Activated CD8-positive, alpha-beta memory T cell treated with anti-CD3 and anti-CD28 coated beads, Interleukin-2, amount 50 U/mL, for 1 hour (primary cell): ENCODE measurements around the gene YPEL2.
"Not testable (repeated sequence)": the region's sequence is repeated elsewhere in the genome, so short reads cannot be mapped to it uniquely, and the experiment has no call there.

Experiments used
- DNase-seq: peaks from one replicate; pipeline ENCODE4 v3.0.0-alpha.2; 2020; ENCODE audit errors: extremely low read depth

The YPEL2 gene

GRCh38 chr17:59377410-59377809 lies 46.0 kb downstream of the YPEL2 start:
- no peak for DNase-seq

GRCh38 chr17:59378675-59379074 lies 47.2 kb downstream of the YPEL2 start:
- no peak for DNase-seq

GRCh38 chr17:59380474-59380873 lies 49.0 kb downstream of the YPEL2 start:
- DNase-seq: no peak

GRCh38 chr17:59381716-59382570 lies 50.5 kb downstream of the YPEL2 start:
- no peak for DNase-seq

- no peak for DNase-seq
These were observed 52.4 kb downstream of the YPEL2 start for GRCh38 chr17:59383893-59384292.

GRCh38 chr17:59387351-59388068 lies 56.1 kb downstream of the YPEL2 start:
- no peak for DNase-seq

- no peak for DNase-seq
These were observed 56.7 kb downstream of the YPEL2 start for GRCh38 chr17:59388069-59388556.

GRCh38 chr17:59389066-59389465 lies 57.6 kb downstream of the YPEL2 start:
- no peak for DNase-seq

GRCh38 chr17:59391021-59391420 lies 59.6 kb downstream of the YPEL2 start:
- no peak for DNase-seq

- no peak for DNase-seq
These were observed 61.7 kb downstream of the YPEL2 start for GRCh38 chr17:59392973-59393679.

GRCh38 chr17:59393742-59394410 lies 62.4 kb downstream of the YPEL2 start:
- not testable (repeated sequence) for DNase-seq

- no peak for DNase-seq
These were observed 64.8 kb downstream of the YPEL2 start for GRCh38 chr17:59396134-59396826.

- no peak for DNase-seq
These were observed 66.0 kb downstream of the YPEL2 start for GRCh38 chr17:59397316-59398073.

GRCh38 chr17:59399914-59400313 lies 68.5 kb downstream of the YPEL2 start:
- DNase-seq: no peak

GRCh38 chr17:59400858-59401257 lies 69.4 kb downstream of the YPEL2 start:
- no peak for DNase-seq

- no peak for DNase-seq
These were observed 69.8 kb downstream of the YPEL2 start for GRCh38 chr17:59401274-59401673.

GRCh38 chr17:59401725-59402124 lies 70.3 kb downstream of the YPEL2 start:
- DNase-seq: no peak

GRCh38 chr17:59402760-59403159 lies 71.3 kb downstream of the YPEL2 start:
- no peak for DNase-seq

GRCh38 chr17:59404471-59404870 lies 73.0 kb downstream of the YPEL2 start:
- DNase-seq: no peak

- no peak for DNase-seq
These were observed 74.7 kb downstream of the YPEL2 start for GRCh38 chr17:59405944-59406705.
